Measurements from ENCODE around the gene CEPT1. TPM values are rescaled to one million over a fixed set of nuclear protein-coding genes. Genes with fewer than 3 reads are reported as not detected.

The CEPT1 gene
- total and polyA plus RNA-seq, 2 donors (not counting 3 experiments of a cell fraction or from before 2014, with no cell fraction given), result 13.6 to 29.1 TPM

DNA sequence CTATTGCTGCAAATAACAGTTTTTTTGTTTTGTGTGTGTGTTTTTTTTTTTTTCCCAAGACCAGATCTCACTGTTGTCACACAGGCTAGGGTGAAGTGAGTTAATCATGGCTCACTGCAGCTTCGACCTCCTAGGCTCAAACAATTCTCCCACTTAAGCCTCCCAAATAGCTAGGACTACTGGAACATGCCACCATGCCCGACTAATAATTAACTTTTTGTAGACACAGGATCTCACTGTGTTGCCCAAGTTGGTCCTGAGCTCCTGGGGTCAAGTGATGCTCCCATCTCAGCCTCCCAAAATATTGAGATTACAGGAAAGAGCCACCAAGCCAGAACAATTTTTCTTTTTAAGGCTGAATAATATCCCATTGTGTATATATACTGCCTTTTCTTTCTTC, 35.0 kb upstream of the CEPT1 start:
- Histone ChIP-seq H3K9me3 (replicated peaks; ENCODE audit: control insufficient read depth, insufficient read depth, low read length) (no peaks in the 10 kb centered on the region), H3K9me1 (replicated peaks; ENCODE audit: control insufficient read depth, extremely low read depth, insufficient read depth, low read length) (no peaks in the 10 kb centered on the region), H3K27ac (ENCODE audit: insufficient read depth, low read depth, low read length) (no peak overlapping the region), H3K36me3 (ENCODE audit: control insufficient read depth in 2 of 2, extremely low read depth in 1 of 2, insufficient read depth in 2 of 2, low read length in 2 of 2) (no peaks in the 10 kb centered on the region), H3K4me1 (ENCODE audit: control insufficient read depth, extremely low read depth, insufficient read depth, low read length) (no peaks in the 10 kb centered on the region), H3K9ac (replicated peaks; ENCODE audit: extremely low read depth, insufficient read depth, low read length) (no peak overlapping the region), H3K27me3 (ENCODE audit: control insufficient read depth in 2 of 2, insufficient read depth in 2 of 2, low read length in 2 of 2) (no peaks in the 10 kb centered on the region), H2AFZ (ENCODE audit: low read depth, low read length) (no peak overlapping the region), H3K4me2 (ENCODE audit: insufficient read depth, low read length) (no peak overlapping the region), H3K4me3 (replicated peaks in 1 of 3; ENCODE audit: insufficient read depth in 1 of 3, low read depth in 1 of 3, low read length in 3 of 3) (no peak overlapping the region), H3K79me2 (ENCODE audit: control insufficient read depth, insufficient read depth, low read length) (no peaks in the 10 kb centered on the region), H4K20me1 (replicated peaks; ENCODE audit: control insufficient read depth, extremely low read depth, insufficient read depth, low read length) (no peaks in the 10 kb centered on the region)
- intact Hi-C loops (cut with micrococcal nuclease), result no loop called here
- dilution Hi-C loops (cut with MboI; ENCODE audit: extremely low pct_ligation_motif_present, low sequenced_read_pairs), result no loop called here
- ChIA-PET CTCF (no interaction called here), POLR2A (no interaction called here)
- no peak for DNase-seq (ENCODE audit: low read depth, low spot score)
- FAIRE-seq, result no peak
- no TSS peak for BruUV-seq (replicated peaks)
- TF ChIP-seq MYC (IDR thresholded peaks at IDR 0.05; ENCODE audit: low read depth, low read length) (no peak), FOS (IDR thresholded peaks at IDR 0.05; ENCODE audit: borderline replicate concordance, insufficient read depth, low read length) (no peak), GATA2 (IDR thresholded peaks at IDR 0.05; ENCODE audit: insufficient read depth, insufficient read length, low read depth, low read length) (no peak), EZH2 (IDR thresholded peaks at IDR 0.05; ENCODE audit: borderline replicate concordance, low read depth, low read length, severe bottlenecking) (no peak), JUN (IDR thresholded peaks at IDR 0.05; ENCODE audit: borderline replicate concordance, insufficient read depth, insufficient read length, low read depth) (no peak), POLR2AphosphoS5 (IDR thresholded peaks at IDR 0.05; ENCODE audit: insufficient read depth, low read depth, low read length) (no peak)
- TF ChIP-seq, protein P1, sequence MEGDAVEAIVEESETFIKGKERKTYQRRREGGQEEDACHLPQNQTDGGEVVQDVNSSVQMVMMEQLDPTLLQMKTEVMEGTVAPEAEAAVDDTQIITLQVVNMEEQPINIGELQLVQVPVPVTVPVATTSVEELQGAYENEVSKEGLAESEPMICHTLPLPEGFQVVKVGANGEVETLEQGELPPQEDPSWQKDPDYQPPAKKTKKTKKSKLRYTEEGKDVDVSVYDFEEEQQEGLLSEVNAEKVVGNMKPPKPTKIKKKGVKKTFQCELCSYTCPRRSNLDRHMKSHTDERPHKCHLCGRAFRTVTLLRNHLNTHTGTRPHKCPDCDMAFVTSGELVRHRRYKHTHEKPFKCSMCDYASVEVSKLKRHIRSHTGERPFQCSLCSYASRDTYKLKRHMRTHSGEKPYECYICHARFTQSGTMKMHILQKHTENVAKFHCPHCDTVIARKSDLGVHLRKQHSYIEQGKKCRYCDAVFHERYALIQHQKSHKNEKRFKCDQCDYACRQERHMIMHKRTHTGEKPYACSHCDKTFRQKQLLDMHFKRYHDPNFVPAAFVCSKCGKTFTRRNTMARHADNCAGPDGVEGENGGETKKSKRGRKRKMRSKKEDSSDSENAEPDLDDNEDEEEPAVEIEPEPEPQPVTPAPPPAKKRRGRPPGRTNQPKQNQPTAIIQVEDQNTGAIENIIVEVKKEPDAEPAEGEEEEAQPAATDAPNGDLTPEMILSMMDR (IDR thresholded peaks at IDR 0.05; ENCODE audit: extremely low read depth in 1 of 2, insufficient read depth in 1 of 2, low read depth in 1 of 2, low read length in 2 of 2), result no peak
- TF ChIP-seq, protein P2, sequence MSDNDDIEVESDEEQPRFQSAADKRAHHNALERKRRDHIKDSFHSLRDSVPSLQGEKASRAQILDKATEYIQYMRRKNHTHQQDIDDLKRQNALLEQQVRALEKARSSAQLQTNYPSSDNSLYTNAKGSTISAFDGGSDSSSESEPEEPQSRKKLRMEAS (IDR thresholded peaks at IDR 0.05; ENCODE audit: insufficient read depth, insufficient read length), result no peak

Measured in endothelial cell of umbilical vein (primary cell).